ENCODE results near the gene UBR4.

- TF ChIP-seq CTCF (IDR thresholded peaks at IDR 0.05) (no peak), POLR2A (IDR thresholded peaks at IDR 0.05) (no peak)
Measured at GRCh38 chr1:19032413-19032695, 177.7 kb downstream of the UBR4 start.

Data from suprapubic skin (tissue), 3 donors.